ENCODE data around the gene ABI2. TPM values are rescaled to one million over a fixed set of nuclear protein-coding genes. Genes with fewer than 3 reads are reported as not detected.
"Not testable (repeated sequence)": the region's sequence is repeated elsewhere in the genome, so short reads cannot be mapped to it uniquely, and the experiment has no call there.

ABI2 gene
- total RNA-seq, 2 donors from 2014 or later, result 45.3 to 46.1 TPM

DNA sequence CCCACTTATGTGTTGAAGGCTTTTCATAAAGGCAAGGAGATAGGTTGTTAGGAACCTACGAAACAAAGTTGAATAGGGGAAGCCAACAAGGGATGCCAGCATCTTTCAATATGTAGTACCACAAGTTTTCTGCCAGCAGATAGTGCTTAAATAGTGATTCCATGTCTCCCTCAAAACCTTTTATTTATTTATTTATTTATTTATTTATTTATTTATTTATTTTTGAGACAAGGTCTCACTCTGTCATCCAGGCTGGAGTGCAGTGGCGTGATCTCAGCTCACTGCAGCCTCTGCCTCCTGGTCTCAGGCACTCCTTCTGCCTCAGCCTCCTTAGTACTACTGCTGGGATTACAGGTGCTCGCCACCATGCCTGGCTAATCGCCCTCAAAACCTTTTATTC, 14.2 kb downstream of the ABI2 start:
- DNase-seq (ENCODE audit: low spot score in 2 of 2); H3K36me3 Mint-ChIP-seq; H3K27ac Mint-ChIP-seq; ATAC-seq; H3K9me3 Mint-ChIP-seq: not testable (repeated sequence)

DNA sequence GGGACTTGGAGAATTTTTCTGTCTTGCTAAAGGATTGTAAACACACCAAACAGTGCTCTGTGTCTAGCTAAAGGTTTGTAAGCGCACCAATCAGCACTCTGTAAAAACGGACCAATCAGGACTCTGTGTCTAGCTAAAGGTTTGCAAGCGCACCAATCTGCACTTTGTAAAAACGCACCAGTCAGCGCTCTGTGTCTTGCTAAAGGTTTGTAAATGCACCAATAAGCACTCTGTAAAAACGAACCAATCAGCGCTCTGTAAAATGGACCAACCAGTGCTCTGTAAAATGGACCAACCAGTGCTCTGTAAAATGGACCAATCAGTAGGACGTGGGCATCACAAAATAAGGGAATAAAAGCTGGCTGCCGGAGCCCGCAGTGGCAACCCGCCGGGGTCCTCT, 16.5 kb downstream of the ABI2 start:
- H3K9me3 Mint-ChIP-seq, result no peaks in the 10 kb centered on the region
- DNase-seq (ENCODE audit: low spot score in 2 of 2) (no peak), ATAC-seq (no peak)
- peaks cover 9 to 10% of the 10 kb centered on the region in 2 donors for H3K36me3 Mint-ChIP-seq
- H3K27ac Mint-ChIP-seq, result no peak overlapping the region

DNA sequence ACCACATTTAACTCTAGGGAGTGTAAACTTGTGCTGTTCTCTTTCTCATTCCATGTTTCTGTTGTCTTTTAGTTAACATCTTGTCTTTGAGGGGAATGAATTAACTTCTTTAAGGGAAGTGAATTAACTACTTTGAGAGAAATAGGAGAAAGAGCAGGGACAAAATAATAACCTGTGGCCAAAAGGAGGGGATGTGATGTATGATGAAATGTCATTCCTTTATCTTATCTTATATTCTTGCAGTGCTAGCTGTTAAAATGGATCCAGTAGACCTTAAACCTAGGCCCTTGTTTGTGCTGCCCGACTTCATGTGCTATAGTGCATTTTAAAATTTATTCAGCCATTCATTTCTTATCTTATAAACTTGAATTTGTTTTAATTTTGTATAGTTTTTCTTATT, 18.4 kb downstream of the ABI2 start:
- DNase-seq (ENCODE audit: low spot score in 2 of 2) (no peak), ATAC-seq (no peak)
- Mint-ChIP-seq H3K9me3 (no peaks in the 10 kb centered on the region), H3K36me3 (peaks cover 9 to 10% of the 10 kb centered on the region in 2 donors), H3K27ac (no peak overlapping the region)

DNA sequence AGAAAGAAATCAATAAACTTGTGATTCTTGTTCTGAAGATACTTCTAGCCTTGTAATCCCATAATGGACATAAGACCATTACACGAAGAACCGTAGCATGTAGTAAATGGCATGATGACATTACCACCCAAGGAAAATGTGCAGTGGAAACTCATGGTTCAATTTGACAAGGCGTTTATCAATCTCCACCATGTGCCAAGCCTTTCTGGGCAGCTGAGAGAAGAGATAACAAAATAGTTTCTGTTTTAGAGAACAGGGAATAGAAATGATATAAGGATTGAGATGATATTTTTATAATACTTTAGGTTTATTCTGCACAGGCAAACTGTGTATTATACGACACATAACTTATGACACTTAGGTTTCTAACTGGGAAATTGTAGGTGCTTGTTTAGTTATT, 19.2 kb downstream of the ABI2 start:
- Mint-ChIP-seq H3K36me3 (peaks cover 9 to 10% of the 10 kb centered on the region in 2 donors), H3K9me3 (no peaks in the 10 kb centered on the region), H3K27ac (no peak overlapping the region)
- ATAC-seq (no peak), DNase-seq (ENCODE audit: low spot score in 2 of 2) (no peak)

DNA sequence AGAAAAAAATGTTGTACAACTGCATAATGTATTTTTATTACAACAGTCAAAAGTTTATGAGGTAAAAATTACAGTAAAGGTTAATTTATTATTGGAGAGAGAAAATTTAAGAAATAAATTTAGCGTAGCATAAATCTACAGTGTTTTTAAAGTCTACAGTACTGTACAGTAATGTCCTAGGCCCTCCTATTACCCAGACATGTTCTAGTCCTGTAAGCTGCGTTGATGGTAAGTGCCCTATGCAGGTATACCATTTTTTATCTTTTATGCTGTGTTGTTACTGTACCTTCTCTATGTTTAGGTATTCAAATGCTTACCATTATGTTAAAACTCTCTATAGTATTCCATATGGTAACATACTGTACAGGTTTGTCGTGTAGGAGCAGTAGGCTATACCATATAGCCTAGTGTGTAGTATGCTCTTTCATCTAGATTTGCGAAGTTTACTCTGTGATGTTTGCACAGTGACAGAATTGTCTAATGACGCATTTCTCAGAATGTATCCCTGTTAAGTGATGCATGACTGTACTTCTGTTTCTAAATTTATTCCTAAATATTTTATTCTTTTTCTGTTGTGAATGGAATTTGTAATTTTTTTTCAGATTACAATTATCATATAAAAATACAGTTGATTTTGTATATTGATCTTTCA, 24.5 kb downstream of the ABI2 start:
- no peak for ATAC-seq
- no peaks in the 10 kb centered on the region for H3K9me3 Mint-ChIP-seq
- no peak overlapping the region for H3K27ac Mint-ChIP-seq
- no peak for DNase-seq (ENCODE audit: low spot score in 2 of 2)
- peaks cover 0 to 4% of the 10 kb centered on the region in 2 donors for H3K36me3 Mint-ChIP-seq

DNA sequence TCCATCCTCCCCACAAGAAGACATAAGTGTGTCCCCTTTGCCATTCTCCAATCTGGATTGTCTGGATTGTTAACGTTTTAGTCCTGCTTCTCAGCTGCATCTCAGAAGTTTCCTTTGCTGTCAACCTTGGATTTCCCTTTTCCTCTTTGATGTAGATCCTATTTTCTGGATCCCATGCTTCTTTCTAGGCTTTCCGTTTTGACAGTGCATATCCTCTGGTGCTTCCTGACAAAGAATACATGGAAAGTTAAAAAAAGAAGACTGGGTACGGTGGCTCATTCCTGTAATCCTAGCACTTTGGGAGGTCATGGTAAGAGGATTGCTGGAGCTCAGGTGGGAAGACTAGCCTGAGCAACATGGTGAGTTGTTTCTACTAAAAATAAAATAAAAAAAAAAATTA, 26.8 kb downstream of the ABI2 start:
- no peaks in the 10 kb centered on the region for H3K9me3 Mint-ChIP-seq
- no peak for DNase-seq (ENCODE audit: low spot score in 2 of 2)
- H3K27ac Mint-ChIP-seq, result no peak overlapping the region
- peaks cover 0 to 16% of the 10 kb centered on the region in 2 donors for H3K36me3 Mint-ChIP-seq
- ATAC-seq, result no peak

DNA sequence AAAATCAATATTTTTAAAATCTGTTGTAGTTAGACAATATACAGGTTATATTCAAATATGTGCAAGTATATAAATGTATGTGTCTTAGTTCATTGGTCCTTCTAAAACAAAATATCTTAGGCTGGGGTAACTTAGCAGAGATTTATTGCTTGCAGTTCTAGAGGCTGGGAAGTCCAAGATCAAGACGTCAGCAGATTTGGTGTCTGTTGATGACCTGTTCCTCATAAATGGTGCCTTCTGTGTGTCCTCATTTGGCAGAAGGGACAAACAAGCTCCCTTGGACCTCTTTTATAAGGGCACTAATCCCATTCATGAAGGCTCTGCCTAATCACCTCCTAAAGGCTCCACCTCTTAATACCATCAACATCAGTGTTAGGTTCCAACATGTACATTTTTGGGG, 31.3 kb downstream of the ABI2 start:
- Mint-ChIP-seq H3K36me3 (peaks cover 0 to 16% of the 10 kb centered on the region in 2 donors), H3K9me3 (no peaks in the 10 kb centered on the region), H3K27ac (no peak overlapping the region)
- ATAC-seq (no peak), DNase-seq (ENCODE audit: low spot score in 2 of 2) (no peak)

DNA sequence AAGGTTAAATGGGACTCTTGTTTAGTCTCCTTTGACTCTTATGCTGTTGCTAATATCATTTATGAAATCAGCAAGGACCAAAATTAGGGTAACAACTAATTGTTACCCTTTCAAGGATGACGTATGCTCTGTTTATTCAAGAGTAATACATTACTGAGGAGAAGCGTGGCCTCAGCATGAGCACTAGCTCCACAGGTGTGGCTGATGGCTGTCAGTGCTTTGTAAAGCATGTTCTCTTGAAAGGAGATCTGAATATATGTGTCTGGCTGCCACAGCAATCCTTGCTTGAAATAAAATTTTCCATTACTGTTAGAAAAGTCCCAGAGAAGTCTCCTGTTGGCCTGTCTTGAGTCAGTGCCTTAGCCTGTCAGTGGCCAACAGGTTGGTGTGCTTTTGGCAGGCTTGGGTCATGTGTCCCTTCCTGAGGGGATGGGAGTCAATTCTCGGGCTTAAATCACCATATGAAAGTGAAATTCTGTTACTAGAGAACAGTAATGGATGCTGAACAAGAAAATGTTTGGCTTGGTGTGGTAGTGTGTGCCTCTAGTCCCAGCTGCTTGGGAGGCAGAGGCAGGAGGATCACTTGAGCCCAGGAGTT, 32.7 kb downstream of the ABI2 start:
- no peaks in the 10 kb centered on the region for H3K9me3 Mint-ChIP-seq
- DNase-seq (ENCODE audit: low spot score in 2 of 2) (no peak), ATAC-seq (peak in 1 of 2 donors; percentile 20)
- H3K27ac Mint-ChIP-seq, result no peak overlapping the region
- H3K36me3 Mint-ChIP-seq, result peaks cover 0 to 16% of the 10 kb centered on the region in 2 donors

DNA sequence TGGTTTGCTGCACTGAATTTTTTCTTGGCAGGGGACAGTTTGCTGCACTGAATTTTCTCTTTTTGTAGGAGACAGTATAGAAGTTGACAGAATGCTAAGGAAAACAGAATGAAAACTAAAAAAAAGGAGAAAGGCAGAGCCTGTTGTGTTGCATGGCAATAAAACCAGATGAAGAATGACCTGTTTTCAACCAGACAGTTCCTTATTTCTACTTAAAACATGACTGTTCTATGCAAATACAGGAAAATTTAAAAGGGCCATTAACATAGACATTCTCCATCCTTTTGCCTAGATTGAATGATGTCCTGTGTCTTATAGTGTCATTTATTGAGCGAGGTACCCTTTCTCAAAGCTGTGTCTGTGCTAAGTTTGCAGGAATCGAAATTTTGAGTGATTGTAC, 33.3 kb downstream of the ABI2 start:
- Mint-ChIP-seq H3K9me3 (no peaks in the 10 kb centered on the region), H3K27ac (no peak overlapping the region), H3K36me3 (peaks cover 0 to 16% of the 10 kb centered on the region in 2 donors)
- DNase-seq (ENCODE audit: low spot score in 2 of 2), result no peak
- no peak for ATAC-seq

DNA sequence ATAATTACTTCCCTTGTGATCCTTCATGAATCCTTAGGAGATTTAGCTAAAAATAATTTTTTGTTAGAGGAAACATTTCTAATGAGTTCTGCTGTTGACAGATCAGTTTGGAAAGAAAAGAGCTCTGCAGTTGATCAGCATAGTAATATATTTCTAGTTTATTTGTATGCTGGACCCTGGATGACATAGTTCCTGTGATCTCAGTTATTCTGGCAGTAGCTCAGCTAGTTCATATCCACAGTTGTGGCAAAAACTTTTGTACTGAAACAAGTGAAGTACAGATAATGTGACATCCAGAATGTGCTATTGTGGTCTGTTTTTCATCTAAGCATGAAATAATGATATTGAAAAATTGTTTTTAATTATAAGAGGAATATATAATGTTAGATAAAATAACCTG, 33.7 kb downstream of the ABI2 start:
- Mint-ChIP-seq H3K36me3 (peaks cover 0 to 16% of the 10 kb centered on the region in 2 donors), H3K9me3 (no peaks in the 10 kb centered on the region), H3K27ac (no peak overlapping the region)
- DNase-seq (ENCODE audit: low spot score in 2 of 2) (no peak), ATAC-seq (no peak)

DNA sequence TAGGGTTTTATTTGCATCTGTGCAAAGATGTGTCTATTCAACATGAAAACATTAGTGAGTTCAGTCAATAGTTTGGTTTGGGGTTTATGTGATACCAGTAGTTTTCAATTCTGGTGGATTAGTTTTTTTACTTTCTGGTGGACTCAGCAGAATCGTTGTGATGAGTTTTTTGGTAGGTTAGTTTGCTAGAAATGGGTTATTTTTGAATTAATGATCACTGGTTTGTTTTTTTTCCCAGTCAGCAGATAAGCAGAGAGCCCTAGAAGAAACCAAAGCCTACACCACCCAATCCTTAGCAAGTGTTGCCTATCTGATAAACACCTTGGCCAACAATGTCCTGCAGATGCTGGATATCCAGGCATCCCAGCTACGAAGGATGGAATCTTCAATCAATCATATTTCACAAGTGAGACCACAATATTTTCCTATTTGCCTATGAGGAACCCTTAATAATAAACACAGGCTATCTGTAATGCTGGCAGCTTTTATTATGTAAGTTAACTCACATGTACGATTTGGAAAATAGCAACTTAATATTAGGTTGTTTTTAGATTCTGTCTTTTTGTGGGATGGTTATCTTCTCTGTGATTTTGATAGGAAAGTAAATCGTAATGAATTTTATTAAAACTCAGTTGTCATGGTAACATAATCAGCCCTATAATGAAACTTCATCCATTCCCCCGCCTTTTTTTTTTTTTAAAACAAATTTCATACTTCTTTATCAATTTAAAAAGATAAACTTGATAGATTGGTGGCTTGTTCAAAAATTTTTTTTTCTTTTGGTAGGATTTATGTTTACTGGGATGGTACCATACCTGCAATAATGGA, 38.7 kb downstream of the ABI2 start:
- H3K27ac Mint-ChIP-seq, result no peak overlapping the region
- ATAC-seq (no peak), DNase-seq (ENCODE audit: low spot score in 2 of 2) (no peak)
- H3K36me3 Mint-ChIP-seq, result no peaks in the 10 kb centered on the region
- H3K9me3 Mint-ChIP-seq, result no peaks in the 10 kb centered on the region

DNA sequence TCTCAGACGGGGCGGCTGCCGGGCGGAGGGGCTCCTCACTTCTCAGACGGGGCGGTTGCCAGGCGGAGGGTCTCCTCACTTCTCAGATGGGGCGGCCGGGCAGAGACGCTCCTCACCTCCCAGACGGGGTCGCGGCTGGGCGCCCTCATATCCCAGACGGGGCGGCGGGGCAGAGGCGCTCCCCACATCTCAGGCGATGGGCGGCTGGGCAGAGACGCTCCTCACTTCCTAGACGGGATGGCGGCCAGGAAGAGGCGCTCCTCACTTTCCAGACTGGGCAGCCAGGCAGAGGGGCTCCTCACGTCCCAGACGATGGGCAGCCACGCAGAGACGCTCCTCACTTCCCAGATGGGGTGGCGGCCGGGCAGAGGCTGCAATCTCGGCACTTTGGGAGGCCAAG, 44.5 kb downstream of the ABI2 start:
- H3K27ac Mint-ChIP-seq; H3K36me3 Mint-ChIP-seq; ATAC-seq; H3K9me3 Mint-ChIP-seq; DNase-seq (ENCODE audit: low spot score in 2 of 2): not testable (repeated sequence)

DNA sequence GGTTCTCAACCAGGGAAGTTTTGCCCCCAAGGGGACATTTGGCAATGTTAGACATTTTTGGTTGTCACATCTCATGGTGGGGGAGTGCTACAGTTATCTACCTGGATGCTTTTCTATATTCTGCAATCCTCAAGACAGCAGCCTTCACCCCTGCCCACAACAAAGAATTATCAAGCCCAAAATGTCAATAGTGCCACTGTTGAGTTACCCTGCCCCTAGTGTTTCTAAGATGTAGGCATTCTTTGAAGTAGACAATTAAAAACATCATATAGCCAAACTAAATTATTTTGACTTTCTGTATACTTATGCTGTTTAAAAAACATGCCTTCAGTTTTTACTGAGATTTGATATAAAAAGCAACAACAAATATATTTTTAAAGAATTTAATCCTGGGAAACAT, 48.0 kb downstream of the ABI2 start:
- ATAC-seq, result no peak

DNA sequence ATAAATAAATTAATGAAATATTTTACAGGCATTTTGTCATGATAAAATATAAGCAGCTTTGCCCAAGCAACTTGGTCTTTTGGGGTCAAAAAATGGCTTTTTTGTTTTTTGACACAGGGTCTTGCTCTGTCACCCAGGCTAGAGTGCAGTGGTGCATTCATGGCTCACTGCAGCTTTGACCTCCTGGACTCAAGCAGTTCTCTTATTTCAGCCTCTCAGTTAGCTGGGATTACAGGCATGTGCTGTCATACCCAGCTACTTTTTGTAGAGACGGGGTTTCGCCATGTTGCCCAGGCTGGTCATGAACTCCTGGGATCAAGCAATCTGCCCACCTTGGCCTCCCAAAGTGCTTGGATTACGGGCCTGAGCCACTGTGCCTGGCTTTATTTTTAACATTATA, 51.0 kb downstream of the ABI2 start:
- Mint-ChIP-seq H3K9me3 (no peaks in the 10 kb centered on the region), H3K36me3 (no peaks in the 10 kb centered on the region), H3K27ac (no peak overlapping the region)
- ATAC-seq (no peak), DNase-seq (ENCODE audit: low spot score in 2 of 2) (no peak)

More for the DNA sequence above, 48.0 kb downstream of the ABI2 start:
- H3K27ac Mint-ChIP-seq, result no peak overlapping the region
- no peaks in the 10 kb centered on the region for H3K9me3 Mint-ChIP-seq
- no peaks in the 10 kb centered on the region for H3K36me3 Mint-ChIP-seq
- no peak for DNase-seq (ENCODE audit: low spot score in 2 of 2)

DNA sequence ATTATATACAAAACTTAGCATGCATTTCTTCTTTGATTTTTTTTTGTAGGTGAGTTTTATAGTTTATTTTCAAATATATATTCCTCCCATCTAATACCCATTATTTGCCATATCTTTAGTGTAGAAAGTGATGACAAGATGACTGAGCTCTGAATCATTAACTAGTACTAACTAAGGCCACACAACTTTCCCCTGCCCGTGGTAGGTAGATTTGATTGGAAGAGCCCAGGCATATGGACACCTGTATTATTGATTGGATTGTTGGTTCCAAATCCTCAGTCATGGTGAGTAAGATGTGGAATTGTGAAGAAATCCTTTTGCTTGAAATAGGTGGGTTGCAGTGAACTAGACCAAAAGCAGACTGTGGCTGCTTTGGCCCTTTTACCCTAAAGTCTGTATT, 54.8 kb downstream of the ABI2 start:
- Mint-ChIP-seq H3K9me3 (no peaks in the 10 kb centered on the region), H3K36me3 (peaks cover 0 to 4% of the 10 kb centered on the region in 2 donors), H3K27ac (no peak overlapping the region)
- DNase-seq (ENCODE audit: low spot score in 2 of 2) (no peak), ATAC-seq (no peak)

DNA sequence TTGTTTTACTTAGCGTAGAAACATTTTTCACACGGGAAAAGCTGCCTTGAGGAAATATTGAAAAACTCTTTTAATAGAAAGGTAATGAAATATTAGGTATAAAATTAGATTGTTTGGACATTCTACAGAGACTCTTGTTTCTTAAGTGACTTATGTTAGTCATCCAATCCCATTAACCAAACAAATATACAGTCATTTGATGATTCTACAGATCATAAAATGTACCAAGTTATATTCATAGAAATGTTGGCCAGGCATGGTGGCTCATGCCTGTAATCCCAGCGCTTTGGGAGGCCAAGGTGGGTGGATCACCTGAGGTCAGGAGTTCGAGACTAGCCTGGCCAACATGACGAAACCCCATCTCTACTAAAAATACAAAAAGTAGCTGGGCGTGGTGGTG, 60.0 kb downstream of the ABI2 start:
- H3K36me3 Mint-ChIP-seq; H3K9me3 Mint-ChIP-seq; DNase-seq (ENCODE audit: low spot score in 2 of 2); ATAC-seq; H3K27ac Mint-ChIP-seq: not testable (repeated sequence)

DNA sequence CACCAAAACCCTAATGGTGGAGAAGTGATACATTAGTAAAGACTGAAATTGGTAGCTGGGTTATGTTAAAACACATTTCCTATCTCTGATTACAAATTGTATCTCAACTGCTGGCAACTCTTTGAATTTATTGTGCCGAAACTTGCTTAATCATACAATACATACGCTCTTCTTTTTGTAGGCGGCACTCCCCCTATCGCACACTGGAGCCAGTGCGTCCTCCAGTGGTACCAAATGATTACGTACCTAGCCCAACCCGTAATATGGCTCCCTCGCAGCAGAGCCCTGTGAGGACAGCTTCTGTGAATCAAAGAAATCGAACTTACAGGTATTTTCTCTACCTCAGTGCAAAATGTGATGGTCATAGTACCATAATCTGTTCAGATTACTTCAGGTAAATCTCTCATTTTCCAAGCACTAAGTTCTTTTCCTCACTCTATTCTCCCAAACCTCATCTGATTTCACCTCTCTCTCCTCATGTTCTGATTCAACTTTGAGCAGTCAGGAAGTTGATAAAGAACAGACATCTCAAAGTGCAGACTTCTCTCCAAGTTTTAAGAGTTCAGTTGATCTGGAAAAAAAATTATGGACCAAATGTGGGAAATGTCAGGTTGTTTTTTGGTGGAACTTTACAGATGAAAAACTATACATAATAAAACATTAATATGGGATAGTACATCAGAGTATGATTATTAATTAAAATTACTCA, 66.5 kb downstream of the ABI2 start:
- DNase-seq (ENCODE audit: low spot score in 2 of 2) (no peak), ATAC-seq (no peak)
- no peak overlapping the region for H3K27ac Mint-ChIP-seq
- peaks cover 0 to 3% of the 10 kb centered on the region in 2 donors for H3K9me3 Mint-ChIP-seq
- peaks cover 9 to 14% of the 10 kb centered on the region in 2 donors for H3K36me3 Mint-ChIP-seq

Data from activated naive CD4-positive, alpha-beta T cell treated with anti-CD3 and anti-CD28 coated beads, Interleukin-2, amount 50 U/mL, for 72 hours (primary cell).